ENCODE data around the gene TUBB.
A peak's percentile ranks its signal among the peaks of the same experiment; 100 is the strongest.
"Not testable (repeated sequence)": the region's sequence is repeated elsewhere in the genome, so short reads cannot be mapped to it uniquely, and the experiment has no call there.

TUBB gene

DNA sequence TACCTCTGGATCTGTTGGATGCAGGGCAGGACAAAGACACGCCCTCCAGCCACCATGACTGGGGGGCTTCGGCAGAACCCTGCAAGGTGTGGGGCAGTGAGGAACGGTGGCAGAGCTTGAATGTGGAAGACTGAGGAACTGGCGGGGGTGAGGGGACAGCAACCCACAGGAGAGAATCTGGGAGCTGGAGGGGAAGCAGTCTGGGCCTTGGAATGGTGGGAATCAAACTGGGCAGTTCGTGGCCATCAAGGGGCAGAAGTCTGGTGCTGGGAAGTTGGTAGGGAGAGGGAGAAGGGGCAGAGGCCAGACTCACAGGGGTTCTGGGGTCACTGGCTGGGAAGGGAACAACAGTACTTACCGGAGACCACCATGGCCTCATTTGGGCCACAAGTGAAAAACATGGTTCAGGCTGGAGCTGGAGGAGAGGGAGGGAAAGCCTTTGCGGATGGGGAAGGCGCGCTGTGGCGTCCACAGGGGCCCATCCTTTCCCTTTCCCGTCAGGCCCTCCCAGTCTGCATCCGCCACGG lies 21.7 kb downstream of the TUBB start:
- DNase-seq: no peak

DNA sequence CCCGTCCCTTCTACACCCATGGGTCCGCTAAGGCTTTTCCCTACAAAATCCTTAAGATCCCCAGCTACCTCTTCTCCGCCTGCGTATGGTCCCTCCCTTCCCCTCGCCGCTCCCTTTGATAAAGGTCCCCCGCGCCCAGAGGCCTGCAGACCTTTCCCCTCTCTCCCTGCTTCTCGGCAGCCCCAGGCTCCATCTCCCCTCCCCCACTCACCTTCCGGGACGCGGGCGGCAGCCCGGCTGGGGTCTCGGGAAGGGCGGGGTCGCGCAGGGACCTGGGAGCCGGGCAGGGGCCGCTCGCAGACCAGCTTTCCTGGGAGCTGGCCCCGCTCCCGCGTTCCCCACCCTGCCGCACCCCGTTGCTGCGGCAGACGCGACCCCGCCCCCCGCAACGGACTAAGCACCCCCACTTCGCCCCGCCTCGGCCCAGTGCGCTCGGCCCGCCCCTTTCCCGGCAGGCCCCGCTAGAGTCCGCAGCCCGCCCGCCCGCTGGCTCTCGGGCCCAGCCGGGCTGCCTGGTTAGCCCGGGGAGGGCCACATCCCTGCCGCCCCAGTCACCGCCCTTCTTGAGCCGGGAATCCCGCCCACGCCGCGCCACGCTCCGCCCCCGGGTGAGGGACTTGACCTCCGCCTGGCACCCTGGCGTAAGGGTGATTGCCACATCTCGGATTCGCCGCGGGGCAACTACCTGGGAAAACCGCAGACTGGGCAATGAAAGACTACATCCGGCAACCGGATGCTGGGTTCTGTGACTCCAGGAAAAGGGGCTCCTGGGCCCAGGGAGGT lies 22.4 kb downstream of the TUBB start, which contains the start of gene FLOT1:
Gene FLOT1 (minus strand): TSS at position 372 of the 783 bp plus-strand sequence. CDS start 498 bp downstream, outside the sequence.
- DNase-seq: peak; percentile 82

DNA sequence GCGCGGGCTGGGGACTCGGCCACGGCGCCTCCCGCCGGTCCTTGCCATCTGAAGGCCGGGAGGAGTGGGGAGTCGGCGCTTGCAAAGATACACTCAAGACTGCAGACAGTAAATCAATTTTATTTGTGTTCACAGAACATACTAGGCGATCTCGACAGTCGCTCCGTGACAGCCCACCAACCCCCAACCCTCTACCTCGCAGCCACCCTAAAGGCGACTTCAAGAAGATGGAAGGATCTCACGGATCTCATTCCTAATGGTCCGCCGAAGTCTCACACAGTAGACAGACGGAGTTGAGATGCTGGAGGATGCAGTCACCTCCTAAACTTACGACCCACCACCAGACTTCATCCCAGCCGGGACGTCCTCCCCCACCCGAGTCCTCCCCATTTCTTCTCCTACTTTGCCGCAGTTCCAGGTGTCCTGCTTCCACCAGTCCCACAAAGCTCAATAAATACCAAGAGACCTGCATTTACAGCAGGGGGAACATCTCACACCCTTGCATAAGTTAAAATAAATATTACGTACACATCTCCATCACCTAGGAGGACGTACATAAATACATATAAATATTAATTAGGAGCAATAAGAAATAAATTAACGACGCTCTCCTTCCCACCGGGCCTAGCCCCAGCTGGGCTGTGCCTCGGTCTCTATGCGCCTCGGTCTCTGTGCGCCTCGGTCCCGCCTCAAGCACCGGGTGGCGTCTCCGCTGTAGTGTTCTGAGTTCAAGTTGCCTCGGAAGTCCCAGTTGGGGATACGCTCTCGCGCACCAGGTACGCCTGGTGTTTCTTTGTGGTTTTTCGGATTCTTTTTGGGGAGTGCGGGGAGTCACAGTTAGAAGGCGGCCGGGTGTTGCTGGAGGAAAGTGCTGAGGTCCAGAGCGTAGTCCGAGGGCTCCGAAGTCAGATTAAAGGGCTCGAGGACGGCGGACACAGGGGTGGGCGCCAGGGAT lies 23.2 kb downstream of the TUBB start:
- no peak for DNase-seq

DNA sequence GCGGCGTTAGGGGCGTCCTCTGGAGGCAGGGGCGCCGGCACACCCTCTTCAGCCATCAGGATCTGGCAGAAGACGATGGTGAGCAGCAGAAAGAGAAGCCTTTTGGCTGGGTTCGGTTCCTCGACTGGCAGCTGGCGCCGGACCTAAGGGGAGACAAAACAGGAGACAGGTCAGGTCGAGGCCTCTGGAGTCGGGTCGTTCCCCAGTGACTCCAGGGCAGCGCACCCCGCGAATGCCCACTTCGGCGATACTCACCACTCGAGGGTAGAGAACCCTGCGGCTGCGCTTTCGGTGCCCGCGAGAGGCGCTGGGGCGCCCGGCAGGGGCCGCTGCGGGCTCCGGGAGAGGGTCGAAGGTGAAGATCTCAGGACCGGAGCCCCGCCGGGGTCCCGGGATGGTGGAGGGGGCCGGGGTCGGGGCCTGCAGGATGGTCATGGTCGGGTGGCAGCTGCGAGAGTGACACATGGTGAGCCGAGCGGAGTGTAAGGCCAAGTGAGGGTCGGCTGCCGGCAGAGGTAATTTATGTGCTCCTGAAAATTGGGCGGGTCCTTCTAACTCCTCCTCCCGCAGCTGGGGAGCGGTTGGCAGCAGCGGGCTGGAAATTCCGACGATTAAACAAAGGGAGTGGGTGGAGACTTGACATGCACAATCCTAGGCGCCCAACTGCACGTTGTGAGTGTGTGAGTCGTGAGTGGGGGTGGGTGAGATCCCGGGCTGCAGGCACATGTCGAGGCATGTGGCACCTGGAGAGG lies 24.1 kb downstream of the TUBB start, which contains the start of gene IER3:
Gene IER3 (minus strand): TSS at position 494 of the 752 bp plus-strand sequence. CDS start 29 bp downstream, at position 465.
- DNase-seq: peak; percentile 60

DNA sequence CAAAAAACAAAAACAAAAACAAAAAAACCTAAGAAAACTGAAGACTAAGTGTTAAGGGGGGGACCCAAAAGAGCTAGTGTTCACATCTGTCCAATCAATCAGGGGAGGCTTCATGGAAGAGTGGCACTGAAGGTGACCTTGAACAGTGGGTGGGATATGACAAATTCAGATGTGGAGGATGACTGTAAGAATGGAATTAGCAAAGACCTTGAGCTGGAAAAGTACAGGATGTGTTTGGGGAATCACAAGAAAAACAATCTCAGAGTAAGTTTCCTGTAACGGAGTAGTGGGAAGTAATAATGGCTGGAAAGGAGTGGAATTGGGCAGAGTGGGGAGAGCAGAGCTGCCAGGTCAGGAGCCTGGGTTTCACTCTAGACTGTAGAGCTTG lies 27.1 kb downstream of the TUBB start:
- DNase-seq: no peak

DNA sequence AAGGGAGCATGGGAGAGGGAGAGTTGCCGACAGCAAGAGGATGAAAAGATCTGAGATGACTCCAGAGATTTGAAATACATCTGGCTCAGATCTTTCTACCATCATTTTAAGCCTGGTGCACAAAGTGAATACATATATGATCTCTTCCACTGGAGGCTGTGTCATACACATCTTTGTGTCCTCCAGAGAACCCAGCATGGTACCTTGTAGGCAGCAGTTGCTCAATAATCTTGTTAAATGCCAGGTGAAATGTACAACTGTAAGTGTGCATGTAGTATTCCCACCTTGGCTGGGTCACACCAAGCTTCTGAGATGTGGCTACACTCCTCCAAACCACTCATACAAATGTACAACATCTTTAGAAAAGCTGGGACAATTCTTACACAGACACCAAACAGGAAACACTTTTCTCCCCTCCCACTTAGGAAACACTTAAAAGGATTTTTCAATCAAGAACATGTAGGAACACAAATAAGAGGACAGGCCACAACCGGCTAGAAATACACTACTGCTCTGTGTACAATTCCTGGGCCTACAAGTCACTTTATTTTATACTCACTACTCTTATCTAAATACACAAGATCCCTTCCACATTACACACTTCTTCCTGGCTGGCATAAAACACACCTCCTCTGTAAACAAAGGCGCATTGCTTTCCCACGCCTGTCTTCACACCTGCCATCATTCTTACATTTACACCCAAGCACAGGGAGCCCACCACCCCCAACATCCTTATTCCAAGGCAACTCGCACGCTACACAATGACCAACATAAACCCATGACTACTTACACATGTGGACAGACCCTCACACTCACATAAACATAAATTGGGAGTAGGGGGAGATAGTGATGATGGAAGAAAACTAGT lies 28.0 kb downstream of the TUBB start:
- no peak for DNase-seq

DNA sequence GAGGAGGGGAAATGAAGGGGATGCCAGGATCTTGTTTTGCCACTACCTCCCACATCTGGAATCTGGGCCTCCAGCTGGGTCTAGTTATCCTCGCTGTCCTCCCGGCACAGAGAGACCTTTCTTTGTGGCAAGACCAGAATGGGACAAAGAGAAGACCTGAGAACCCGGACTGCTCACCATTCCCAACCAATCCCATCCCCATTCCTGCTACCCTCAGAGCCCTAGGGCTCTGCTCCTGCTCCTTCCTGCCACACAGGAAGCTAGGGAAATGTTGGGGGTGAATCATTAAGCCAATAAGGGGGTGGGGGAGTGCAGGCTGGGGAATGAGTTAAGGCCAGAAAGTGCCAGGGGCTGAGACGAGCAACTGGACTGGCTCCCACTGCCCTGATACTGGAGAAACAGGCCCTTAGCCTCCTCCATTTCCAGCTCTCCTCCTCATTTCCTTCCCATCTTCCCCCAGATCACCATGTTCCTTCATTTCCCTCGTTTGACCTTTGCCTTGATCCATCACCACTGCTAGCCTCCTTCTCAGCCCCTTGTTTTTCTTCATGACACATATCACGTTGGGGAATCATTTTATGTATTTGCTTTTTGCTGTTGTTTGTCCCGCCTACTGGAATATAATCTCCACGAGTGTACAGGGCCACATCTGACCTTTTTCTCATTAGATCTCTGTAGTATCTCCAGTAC lies 28.8 kb downstream of the TUBB start:
- DNase-seq: no peak

DNA sequence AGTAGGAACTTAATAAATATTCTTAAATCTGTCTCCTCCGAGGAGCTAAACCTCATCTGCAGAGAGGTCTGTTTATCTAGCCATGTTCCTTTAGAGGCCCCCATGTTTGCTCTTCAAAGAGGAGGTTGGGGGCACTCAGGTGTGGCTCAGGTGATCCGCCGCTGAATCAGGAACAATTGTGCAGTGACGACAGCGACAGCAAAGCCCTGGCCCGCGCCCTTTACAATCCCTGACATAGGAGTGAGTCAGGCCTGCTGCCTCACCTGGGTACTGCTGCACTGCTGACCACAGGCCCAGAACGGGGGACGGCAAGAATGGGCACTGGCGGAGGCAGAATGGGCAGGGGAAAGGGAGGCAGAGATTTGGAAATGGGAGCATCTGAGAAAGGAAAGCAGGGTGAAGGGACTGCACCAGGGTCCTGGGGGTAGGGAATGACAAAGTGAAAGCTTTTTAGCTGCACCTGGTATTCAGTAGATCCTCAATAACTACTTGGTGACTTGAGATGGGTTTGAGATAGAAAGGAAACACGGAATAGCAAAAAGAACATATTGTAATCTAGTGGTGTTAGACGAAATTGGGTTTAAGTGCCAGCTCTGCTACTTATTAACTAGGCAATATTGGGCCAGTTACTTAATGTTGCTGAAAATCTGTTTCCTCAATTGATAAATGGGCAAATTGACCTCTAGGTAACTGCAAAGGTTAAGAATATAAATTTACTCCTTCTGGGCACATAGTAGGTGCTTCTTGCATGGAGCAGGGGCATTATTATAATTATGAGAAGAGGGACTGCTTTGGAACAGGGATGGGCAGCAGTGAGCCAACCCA lies 29.6 kb downstream of the TUBB start:
- DNase-seq: no peak

DNA sequence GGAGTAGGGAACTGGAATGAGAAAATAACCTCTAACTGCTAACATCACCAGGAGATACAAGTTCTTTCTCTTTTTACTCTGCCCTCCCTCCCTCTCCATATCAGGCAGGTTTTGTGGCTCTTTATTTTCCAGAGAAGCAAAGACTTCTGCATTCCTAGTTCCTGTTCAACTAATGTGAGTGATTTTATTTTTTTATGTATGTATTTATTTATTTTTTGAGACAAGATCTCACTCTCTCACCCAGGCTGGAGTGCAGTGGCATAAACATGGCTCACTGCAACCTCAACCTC lies 30.2 kb downstream of the TUBB start:
- no peak for DNase-seq

DNA sequence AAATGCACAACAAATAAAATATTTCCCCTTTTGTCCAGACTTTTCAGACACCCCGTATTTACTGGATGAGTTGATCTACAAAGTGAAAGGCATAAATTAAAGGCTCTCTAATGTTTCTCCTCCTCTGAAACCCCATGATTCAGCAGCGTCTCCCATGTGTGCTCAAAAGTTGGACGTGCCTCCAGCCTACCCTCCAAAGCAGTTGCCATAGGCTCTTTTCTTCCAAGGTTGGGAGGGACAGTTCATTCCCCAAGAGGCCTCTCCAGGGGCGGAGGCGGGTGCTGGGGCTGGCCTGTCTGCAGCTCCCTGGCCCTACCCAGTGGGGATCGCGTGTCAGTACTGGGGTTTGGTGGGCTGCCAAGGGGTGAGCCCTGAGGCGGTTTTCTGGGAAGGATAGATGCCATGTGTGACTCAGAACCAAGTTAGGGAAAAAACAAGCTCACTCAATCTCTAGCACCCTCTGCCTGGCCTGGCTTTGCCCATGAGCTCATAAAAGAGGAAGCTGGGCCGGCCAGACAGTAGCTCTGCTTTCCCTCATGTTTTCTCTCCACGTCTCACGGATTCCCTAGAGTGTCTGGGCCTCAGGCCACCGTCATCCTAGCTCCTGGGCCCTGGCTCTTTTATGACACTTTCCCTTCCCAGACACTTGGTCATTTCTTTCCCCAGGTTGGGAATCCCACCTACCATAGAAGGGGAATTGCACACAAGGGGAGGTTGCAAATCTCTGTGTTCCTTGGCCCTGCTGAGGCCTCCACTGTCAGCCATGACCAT lies 32.2 kb downstream of the TUBB start:
- no peak for DNase-seq

DNA sequence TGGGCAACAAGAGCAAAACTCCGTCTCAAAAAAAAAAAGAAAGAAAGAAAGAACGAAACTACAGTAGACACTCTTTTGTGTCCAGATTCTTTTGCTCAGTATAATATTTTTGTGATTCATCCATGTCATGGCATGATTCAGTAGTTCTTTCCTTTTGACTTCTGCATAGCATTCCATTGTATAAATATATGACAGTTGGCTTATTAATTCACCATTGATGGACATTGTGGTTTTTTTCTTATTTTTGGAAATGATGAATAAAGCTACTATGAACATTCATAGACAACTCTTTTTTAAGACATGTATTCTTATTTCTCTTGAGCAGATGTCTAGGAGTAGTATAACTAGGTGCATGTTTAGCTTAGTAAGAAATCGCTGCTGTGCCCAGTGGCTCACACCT lies 34.5 kb downstream of the TUBB start:
- DNase-seq: no peak

DNA sequence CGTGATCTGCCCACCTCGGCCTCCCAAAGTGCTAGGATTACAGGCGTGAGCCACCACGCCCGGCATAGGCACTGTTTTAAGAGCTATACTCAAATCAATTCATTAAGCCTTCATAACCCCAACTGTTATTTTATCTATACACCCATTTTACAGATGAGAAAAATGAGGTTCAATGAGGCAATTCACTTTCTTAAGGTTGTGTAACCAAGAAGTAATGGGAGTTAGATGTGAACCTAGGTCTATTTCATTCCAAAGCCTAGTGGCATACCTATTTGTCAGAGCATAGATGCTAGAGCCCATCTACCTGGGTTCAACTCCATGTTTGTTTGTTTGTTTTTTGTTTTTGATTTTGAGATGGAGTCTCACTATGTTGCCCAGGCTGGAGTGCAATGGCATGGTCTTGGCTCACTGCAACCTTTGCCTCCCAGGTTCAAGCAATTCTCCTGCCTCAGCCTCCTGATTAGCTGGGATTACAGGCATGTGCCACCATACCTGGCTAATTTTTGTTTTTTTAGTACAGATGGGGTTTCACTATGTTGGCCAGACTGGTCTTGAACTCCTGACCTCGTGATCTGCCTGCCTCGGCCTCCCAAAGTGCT lies 36.4 kb downstream of the TUBB start:
- DNase-seq: not testable (repeated sequence)

DNA sequence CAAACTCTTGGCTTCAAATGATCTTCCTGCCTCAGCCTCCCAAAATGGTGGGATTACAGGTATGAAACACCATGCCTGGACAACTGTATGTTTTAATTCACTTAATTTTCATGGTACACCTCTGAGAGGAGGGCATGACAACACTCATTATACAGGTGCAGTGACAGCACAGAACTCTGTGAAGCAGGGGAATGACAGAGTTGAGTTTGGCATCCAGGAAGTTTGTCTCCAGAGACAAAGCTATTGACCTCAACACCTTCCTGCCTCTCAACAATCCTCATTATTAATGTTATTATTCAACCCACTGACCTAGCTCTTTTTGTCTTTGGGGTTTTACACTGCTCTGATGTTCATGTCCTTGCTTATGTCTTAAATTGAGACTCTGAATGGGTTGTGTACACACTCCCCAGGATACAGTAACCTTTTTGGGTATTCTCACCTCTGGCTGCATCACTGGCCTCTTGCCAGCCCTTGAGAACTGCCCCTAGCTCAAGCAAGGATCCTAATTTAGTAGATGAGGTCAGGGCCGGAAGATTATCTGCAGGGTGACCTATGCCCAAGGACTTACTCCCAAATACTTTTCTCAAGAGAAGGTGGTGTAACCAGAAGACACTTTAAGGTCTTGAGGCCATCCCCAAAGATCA lies 37.2 kb downstream of the TUBB start:
- no peak for DNase-seq

DNA sequence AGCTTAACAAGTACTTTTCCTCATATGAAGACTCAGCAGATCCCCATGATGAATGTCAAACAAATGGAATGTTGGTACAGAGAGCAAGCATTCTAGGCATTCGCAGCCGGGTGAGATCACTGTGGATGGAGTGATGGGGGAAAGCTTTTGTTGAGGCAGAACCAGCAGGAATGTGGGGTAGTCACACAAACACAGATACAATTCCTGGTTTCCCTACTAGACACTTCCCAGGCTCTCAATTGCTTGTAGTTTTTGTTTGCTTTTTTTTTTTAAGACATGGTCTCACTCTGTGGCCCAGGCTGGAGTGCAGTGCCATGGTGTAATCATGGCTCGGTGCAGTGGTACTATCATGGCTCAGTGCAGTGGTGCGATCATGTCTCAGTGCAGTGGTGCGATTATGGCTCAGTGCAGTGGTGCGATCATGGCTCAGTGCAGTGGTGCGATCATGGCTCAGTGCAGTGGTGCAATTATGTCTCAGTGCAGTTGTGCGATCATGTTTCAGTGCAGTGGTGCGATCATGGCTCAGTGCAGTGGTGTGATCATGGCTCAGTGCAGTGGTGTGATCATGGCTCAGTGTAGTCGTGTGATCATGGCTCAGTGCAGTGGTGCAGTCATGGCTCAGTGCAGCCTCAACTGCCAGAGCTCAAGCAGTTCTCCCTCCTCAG lies 39.6 kb downstream of the TUBB start:
- DNase-seq: no peak

DNA sequence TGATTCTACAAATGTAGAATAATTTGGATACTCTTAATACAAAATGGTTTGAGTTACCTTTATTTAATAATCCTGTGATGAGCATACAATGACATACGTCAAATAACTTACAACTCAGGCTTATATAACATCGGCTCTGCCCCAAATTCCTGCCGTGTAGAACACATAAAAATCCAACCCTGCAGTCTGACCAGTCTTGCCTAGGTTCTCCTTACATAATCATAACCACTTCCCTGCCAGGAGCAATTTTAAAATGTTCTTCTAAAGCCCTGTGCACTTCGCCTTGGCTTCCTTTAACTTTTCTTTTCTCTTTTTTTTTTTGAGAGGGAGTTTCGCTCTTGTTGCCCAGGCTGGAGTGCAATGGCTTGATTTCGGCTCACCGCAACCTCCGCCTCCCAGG lies 40.4 kb downstream of the TUBB start:
- no peak for DNase-seq

DNA sequence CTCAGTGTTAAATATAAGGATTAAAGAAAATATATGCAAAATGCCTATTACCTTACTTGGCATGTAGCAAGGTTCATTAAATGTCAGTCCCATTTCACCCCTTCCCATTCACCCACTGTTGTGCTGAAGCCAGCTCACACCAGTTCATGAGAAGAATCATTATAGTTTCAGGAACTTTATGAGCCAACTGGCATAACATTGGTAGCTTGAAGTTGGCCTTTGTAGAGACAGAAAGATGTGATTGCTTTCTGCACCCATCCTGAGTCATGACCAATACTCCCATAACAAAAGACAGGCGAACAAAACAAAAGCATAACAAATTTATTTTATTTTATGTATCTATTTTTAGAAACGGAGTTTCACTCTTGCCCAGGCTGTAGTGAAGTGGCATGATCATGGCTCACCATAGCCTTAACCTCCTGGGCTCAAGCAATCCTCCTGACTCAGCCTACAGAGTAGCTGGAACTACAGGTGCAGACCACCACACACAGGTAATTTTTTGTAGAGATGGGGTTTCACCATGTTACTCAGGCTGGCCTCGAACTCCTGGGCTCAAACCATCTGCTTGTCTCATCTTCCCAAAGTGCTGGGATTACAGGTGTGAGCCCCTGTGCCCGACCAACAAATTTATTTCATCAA lies 41.8 kb downstream of the TUBB start:
- DNase-seq: no peak

DNA sequence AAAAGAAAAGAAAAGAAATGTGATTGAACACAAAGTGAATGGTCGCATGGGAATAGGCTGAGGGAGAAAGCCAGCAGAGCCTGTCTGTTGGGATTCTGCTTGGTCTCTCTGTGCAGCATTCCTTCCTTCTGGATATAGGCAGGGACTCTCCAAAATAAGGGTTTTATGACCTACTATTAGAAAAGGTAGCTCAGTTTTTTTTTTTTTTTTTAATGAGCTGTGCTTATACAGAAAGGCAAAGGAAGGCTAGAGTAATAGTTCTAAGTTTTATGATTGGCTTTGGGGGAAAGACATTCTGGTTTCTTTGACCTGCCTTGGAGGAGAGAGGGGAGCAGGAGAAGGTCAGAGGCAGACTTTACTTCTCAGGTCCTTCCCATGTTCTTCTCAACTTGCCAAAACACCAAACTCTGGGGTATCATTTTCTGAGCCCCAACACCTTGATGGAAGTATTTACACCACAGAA lies 43.0 kb downstream of the TUBB start:
- no peak for DNase-seq
